Transverse colon (tissue), 4 donors: ENCODE measurements around the gene PLAU. TPM values are rescaled to one million over a fixed set of nuclear protein-coding genes. Genes with fewer than 3 reads are reported as not detected.

Experiments
- DNase-seq: peaks from one replicate; pipeline ENCODE4 v3.0.0-alpha.2; 2019
- H3K27ac ChIP-seq, 4 donors: fragments of 200-600 bp; sonication (generic); 2 replicates each; pipeline ENCODE4 v1.5.1; 2016 to 2018; ENCODE audit warnings: inconsistent platforms in 4 of 4
- H3K27me3 ChIP-seq: fragments of 200-600 bp; sonication (generic); 2 replicates; pipeline ENCODE4 v1.5.1; 2017; ENCODE audit warnings: inconsistent platforms
- H3K36me3 ChIP-seq, 4 donors: fragments of 200-600 bp; sonication (generic); 2 replicates each; pipeline ENCODE4 v1.5.1; 2017 to 2019; ENCODE audit warnings: inconsistent platforms in 4 of 4
- H3K4me1 ChIP-seq, 4 donors: fragments of 200-600 bp; sonication (generic); 2 replicates each; pipeline ENCODE4 v1.5.1; 2017 to 2020; ENCODE audit warnings: inconsistent platforms in 4 of 4
- H3K4me3 ChIP-seq, 4 donors: fragments of 200-600 bp; sonication (generic); 1 replicate in 1 of 4; 2 replicates in 3 of 4; pipeline versions ENCODE4 v1.5.1 to v1.6.1; 2017 to 2019; ENCODE audit warnings: inconsistent platforms in 4 of 4
- H3K9me3 ChIP-seq, 2 donors: fragments of 200-600 bp; sonication (generic); 2 replicates each; pipeline ENCODE4 v1.5.1; 2017 to 2019; ENCODE audit warnings: inconsistent platforms in 2 of 2
- CTCF ChIP-seq, 5 experiments: fragments of 200-600 bp in 3 of 5; fragments of 450-650 bp in 2 of 5; sonication (generic) in 3 of 5; IDR thresholded peaks; 1 replicate in 2 of 5; 2 replicates in 3 of 5; pipeline ENCODE4 v1.5.1; 2016 to 2017; ENCODE audit warnings: antibody characterized with exemption in 5 of 5, inconsistent platforms in 3 of 5, mild to moderate bottlenecking in 2 of 5, moderate library complexity in 1 of 5
- EP300 ChIP-seq: sonication (generic); formaldehyde crosslinking; IDR thresholded peaks from one replicate; pipeline ENCODE4 v1.6.1; 2017; ENCODE audit warnings: antibody characterized with exemption, low read depth
- POLR2A ChIP-seq: fragments of 450-650 bp; IDR thresholded peaks from one replicate; pipeline ENCODE4 v1.6.1; 2016; ENCODE audit warnings: antibody characterized with exemption, mild to moderate bottlenecking, moderate library complexity
- POLR2AphosphoS5 ChIP-seq, 3 donors: sonication (generic); formaldehyde crosslinking; IDR thresholded peaks; one replicate each; pipeline ENCODE4 v1.6.1; 2016; ENCODE audit warnings: antibody characterized with exemption in 3 of 3
- WGBS, 2 donors: methylation state at CpG; one replicate each; pipeline ENCODE4 v1.1.5; 2018; ENCODE audit warnings: low coverage in 1 of 2; 5-methylcytosine and 5-hydroxymethylcytosine counted together
- in situ Hi-C, 4 donors: fragments of 200-750 bp; cut with MboI; loops; one replicate each; pipeline versions ENCODE4 v1.15.0 to v1.15.1; 2017; ENCODE audit warnings: low sequenced_read_pairs in 3 of 4, low pct_ligation_motif_present in 1 of 4, low pct_unique_long_range_greater_than_20kb in 1 of 4
- intact Hi-C: fragments of 100-400 bp; cut with DNase I; formaldehyde crosslinking; loops from one replicate; pipeline ENCODE4 v1.15.1; 2023; ENCODE audit warnings: low total_unique reads
- total RNA-seq, 4 donors: library from RNA; depleted of rRNA; stranded (reverse); fragments of >200 nt; gene quantifications; one replicate each; pipeline ENCODE4 v1.1.0, GENCODE V29; 2016

PLAU gene
- total RNA-seq, 4 donors from 2014 or later: 0.75 to 8.0 (median 2.3) TPM

- TF ChIP-seq POLR2AphosphoS5 (IDR thresholded peaks at IDR 0.05): peak; percentile 71 to 84 (median 71)
- TF ChIP-seq CTCF (IDR thresholded peaks at IDR 0.05): no peak
- no peak for TF ChIP-seq POLR2A
- DNase-seq: peak; percentile 76
- Histone ChIP-seq H3K27me3 (no peaks in the 10 kb centered on the region), H3K36me3 (no peaks in the 10 kb centered on the region), H3K9me3 (no peaks in the 10 kb centered on the region), H3K27ac (peak overlapping the region; percentile 81 to 92 (median 88)), H3K4me1 (peaks cover 16 to 36% (median 25%) of the 10 kb centered on the region in 4 donors), H3K4me3 (peak overlapping the region in 1 of 4 donors; percentile 13)
- intact Hi-C loops (no loop called here), in situ Hi-C loops (no loop called here)
- 24 to 33% methylated on average over 15 to 16 of the region's 16 CpGs for WGBS, 2 donors
These were observed 55.2 kb downstream of the PLAU start for GRCh38 chr10:73965890-73966768.

GRCh38 chr10:73967022-73967429, 56.1 kb downstream of the PLAU start:
- no peaks in the 10 kb centered on the region for H3K9me3 ChIP-seq
- no peak for TF ChIP-seq EP300
- no peak for TF ChIP-seq POLR2AphosphoS5 (IDR thresholded peaks at IDR 0.05)
- TF ChIP-seq CTCF (IDR thresholded peaks at IDR 0.05): no peak
- no peak for TF ChIP-seq POLR2A
- H3K27ac ChIP-seq: peak overlapping the region; percentile 81 to 92 (median 88)
- H3K36me3 ChIP-seq: no peaks in the 10 kb centered on the region
- intact Hi-C loops: no loop called here
- H3K27me3 ChIP-seq: no peaks in the 10 kb centered on the region
- H3K4me3 ChIP-seq: no peak overlapping the region
- H3K4me1 ChIP-seq: peaks cover 16 to 36% (median 25%) of the 10 kb centered on the region in 4 donors
- no peak for DNase-seq
- 92 to 94% methylated on average over 2 to 4 of the region's 4 CpGs for WGBS, 2 donors
- in situ Hi-C loops: no loop called here

Other genes starting within 250 kb of the PLAU start
- gene AGAP5, start 213.0 kb upstream of the PLAU start, total RNA-seq: 10 to 100 TPM in 1 of 4 donors, 1 to 10 TPM in 2, not detected in 1; 8.0 to 12.7 (median 8.6) TPM
- gene SEC24C, start 166.8 kb upstream of the PLAU start, total RNA-seq: 100 to 1,000 TPM in 2 of 4 donors, 10 to 100 TPM in 2; 46.7 to 104 (median 80.2) TPM
- 10 to 100 TPM in 3 of 4 donors, 1 to 10 TPM in 1; 2.6 to 37.4 (median 17.0) TPM for gene CHCHD1, start 129.1 kb upstream of the PLAU start, total RNA-seq
- 100 to 1,000 TPM in 3 of 4 donors, 10 to 100 TPM in 1; 94.5 to 530 (median 188) TPM for gene ZSWIM8, start 125.5 kb upstream of the PLAU start, total RNA-seq
- gene NDST2, start 99.5 kb upstream of the PLAU start, total RNA-seq: 10 to 100 TPM; 14.3 to 34.5 (median 22.1) TPM
- 100 to 1,000 TPM in 1 of 4 donors, 10 to 100 TPM in 3; 72.0 to 131 (median 83.0) TPM for gene CAMK2G, start 36.6 kb upstream of the PLAU start, total RNA-seq
- 100 to 1,000 TPM in 3 of 4 donors, 10 to 100 TPM in 1; 96.1 to 133 (median 120) TPM for gene VCL, start 87.0 kb downstream of the PLAU start, total RNA-seq
- gene AP3M1, start 239.7 kb downstream of the PLAU start, total RNA-seq: 10 to 100 TPM; 10.1 to 27.3 (median 21.3) TPM
- gene ADK, start 240.1 kb downstream of the PLAU start, total RNA-seq: 10 to 100 TPM in 3 of 4 donors, 1 to 10 TPM in 1; 6.8 to 25.2 (median 14.8) TPM